Limb (tissue), 2 donors: ENCODE measurements around the gene AFF1.
"Not testable (repeated sequence)": the region's sequence is repeated elsewhere in the genome, so short reads cannot be mapped to it uniquely, and the experiment has no call there.

Experiments used
- DNase-seq, 2 donors: peaks; one replicate each; pipeline ENCODE4 v3.0.0-alpha.2; 2016; ENCODE audit errors: extremely low spot score in 2 of 2

AFF1 gene

GRCh38 chr4:87145934-87146333, 211.1 kb downstream of the AFF1 start:
- not testable (repeated sequence) for DNase-seq

- DNase-seq, result no peak
Observed at GRCh38 chr4:87147116-87147515, 212.3 kb downstream of the AFF1 start.

- DNase-seq, result peak; percentile 45 to 77
Observed at GRCh38 chr4:87150498-87151261, 215.9 kb downstream of the AFF1 start.

GRCh38 chr4:87151730-87152129, 216.9 kb downstream of the AFF1 start:
- DNase-seq, result peak in 1 of 2 donors; percentile 32

GRCh38 chr4:87152310-87153041, 217.7 kb downstream of the AFF1 start:
- DNase-seq, result peak in 1 of 2 donors; percentile 38

- no peak for DNase-seq
Observed at GRCh38 chr4:87153078-87153870, 218.5 kb downstream of the AFF1 start.

GRCh38 chr4:87165892-87166291, 231.1 kb downstream of the AFF1 start:
- no peak for DNase-seq

GRCh38 chr4:87166296-87166854, 231.6 kb downstream of the AFF1 start:
- DNase-seq, result no peak

- no peak for DNase-seq
Observed at GRCh38 chr4:87171944-87172343, 237.1 kb downstream of the AFF1 start.

GRCh38 chr4:87174672-87175071, 239.9 kb downstream of the AFF1 start:
- DNase-seq, result no peak

- DNase-seq, result no peak
Observed at GRCh38 chr4:87179751-87180150, 244.9 kb downstream of the AFF1 start.

GRCh38 chr4:87180767-87181166, 246.0 kb downstream of the AFF1 start:
- DNase-seq, result no peak

- no peak for DNase-seq
Observed at GRCh38 chr4:87185146-87185870, 250.5 kb downstream of the AFF1 start.

GRCh38 chr4:87188048-87188447, 253.2 kb downstream of the AFF1 start:
- DNase-seq, result peak in 1 of 2 donors; percentile 83

GRCh38 chr4:87188932-87189331, 254.1 kb downstream of the AFF1 start:
- DNase-seq, result no peak
